ENCODE results near the gene CRYAA. TPM values are rescaled to one million over a fixed set of nuclear protein-coding genes. Genes with fewer than 3 reads are reported as not detected.

The CRYAA gene
- total RNA-seq, 1 experiment from 2014 or later = not detected

DNA sequence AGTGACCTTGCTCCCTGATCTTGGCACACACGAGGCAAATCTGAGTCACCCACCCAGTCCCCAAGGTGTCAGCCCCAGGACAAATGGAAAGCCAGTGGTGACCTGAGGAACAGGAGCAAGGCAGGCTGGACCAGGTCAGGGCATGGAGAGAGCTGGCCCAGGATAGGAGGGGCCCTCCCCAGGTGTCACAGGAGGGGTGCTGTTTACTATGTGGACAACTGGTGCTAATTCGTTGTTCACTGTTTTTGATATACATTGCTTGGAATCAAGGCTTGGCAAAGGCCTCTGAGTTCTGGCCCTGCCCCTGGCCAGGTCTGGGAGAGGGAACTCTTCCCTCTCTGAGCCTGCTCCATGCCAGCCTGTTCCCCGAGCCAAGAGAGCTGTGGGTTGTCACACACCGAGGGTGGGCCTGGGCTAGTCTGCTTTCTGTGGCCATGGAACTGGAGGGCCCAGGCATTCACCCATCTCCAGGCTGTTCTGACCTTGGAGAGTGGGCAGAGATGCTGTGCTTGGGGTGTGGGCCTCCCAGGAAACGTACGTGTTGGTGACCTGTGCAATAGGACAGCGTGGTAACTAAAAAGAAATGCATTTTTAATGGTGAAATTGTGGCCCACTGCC, 41.8 kb downstream of the CRYAA start:
- no peaks in the 10 kb centered on the region for H3K9me3 ChIP-seq
- no peak for DNase-seq
- peaks cover 4% of the 10 kb centered on the region for H3K27me3 ChIP-seq
- no peak overlapping the region for H3K4me3 ChIP-seq
- no peaks in the 10 kb centered on the region for H3K36me3 ChIP-seq

GRCh38 chr21:43211072-43211759, 42.4 kb downstream of the CRYAA start:
- H3K27me3 ChIP-seq = peaks cover 4% of the 10 kb centered on the region
- no peak for DNase-seq
- no peak overlapping the region for H3K4me3 ChIP-seq
- no peaks in the 10 kb centered on the region for H3K36me3 ChIP-seq
- no peaks in the 10 kb centered on the region for H3K9me3 ChIP-seq

- DNase-seq = no peak
- Histone ChIP-seq H3K27me3 (peaks cover 4% of the 10 kb centered on the region), H3K9me3 (no peaks in the 10 kb centered on the region), H3K4me3 (no peak overlapping the region), H3K36me3 (no peaks in the 10 kb centered on the region)
Observed at GRCh38 chr21:43211760-43212115, 42.9 kb downstream of the CRYAA start.

Other genes with a start within 250 kb of the CRYAA start
- not detected in 2 replicates for gene ERVH48-1, start 243.4 kb upstream of the CRYAA start, total RNA-seq (2014; rRNA removed; shearing (Covaris generic); ENCODE audit: low replicate concordance)
- gene PKNOX1, start 194.4 kb upstream of the CRYAA start, total RNA-seq (2014; rRNA removed; shearing (Covaris generic); ENCODE audit: low replicate concordance) = 29.6 and 35.9 TPM in 2 replicates
- gene CBS, start 93.2 kb upstream of the CRYAA start, total RNA-seq (2014; rRNA removed; shearing (Covaris generic); ENCODE audit: low replicate concordance) = 9.8 and 15.1 TPM in 2 replicates
- 193 and 198 TPM in 2 replicates for gene U2AF1, start 61.4 kb upstream of the CRYAA start, total RNA-seq (2014; rRNA removed; shearing (Covaris generic); ENCODE audit: low replicate concordance)

All from MG63 (cell line).